Kidney (tissue), 22 donors: Measurements from ENCODE around the gene CD8B2. TPM values are rescaled to one million over a fixed set of nuclear protein-coding genes. Genes with fewer than 3 reads are reported as not detected.
"Not testable (repeated sequence)": the region's sequence is repeated elsewhere in the genome, so short reads cannot be mapped to it uniquely, and the experiment has no call there.

ENCODE experiments used
- DNase-seq, 5 donors: peaks; one replicate each; pipeline ENCODE4 v3.0.0-alpha.2; 2013 to 2020
- FAIRE-seq: peaks from 2 replicates; lab custom pipeline; 2012; peaks lifted over from hg19 to GRCh38; lab: Jason Lieb, UNC
- H3K27ac ChIP-seq, 2 donors: one replicate each; pipeline ENCODE4 v1.7.0; 2013; ENCODE audit warnings: low read depth in 2 of 2, low read length in 2 of 2, inconsistent platforms in 1 of 2
- H3K27me3 ChIP-seq: one replicate; pipeline ENCODE4 v1.7.1; 2013; ENCODE audit warnings: low read length, inconsistent platforms; ENCODE audit not compliant: control insufficient read depth, insufficient read depth
- H3K36me3 ChIP-seq, 3 donors: one replicate each; pipeline versions ENCODE4 v1.7.0 to v1.7.1; 2013; ENCODE audit warnings: low read length in 3 of 3, control low read depth in 1 of 3, inconsistent platforms in 1 of 3; ENCODE audit not compliant: insufficient read depth in 3 of 3, control insufficient read depth in 2 of 3
- H3K4me1 ChIP-seq, 3 donors: one replicate each; pipeline versions ENCODE4 v1.7.0 to v1.7.1; 2013; ENCODE audit warnings: low read length in 3 of 3, inconsistent platforms in 1 of 3, low read depth in 1 of 3; ENCODE audit not compliant: control insufficient read depth in 2 of 3, insufficient read depth in 2 of 3
- H3K4me3 ChIP-seq, 3 donors: one replicate each; pipeline versions ENCODE4 v1.7.0 to v1.8.1; 2013; ENCODE audit warnings: low read length in 3 of 3, control low read depth in 1 of 3, inconsistent platforms in 1 of 3
- H3K9ac ChIP-seq, 3 donors: one replicate each; pipeline versions ENCODE4 v1.7.0 to v1.7.1; 2013; ENCODE audit warnings: low read length in 3 of 3, control low read depth in 1 of 3, inconsistent platforms in 1 of 3
- H3K9me3 ChIP-seq, 3 donors: one replicate each; pipeline versions ENCODE4 v1.7.0 to v1.7.1; 2013; ENCODE audit warnings: low read length in 3 of 3, control low read depth in 1 of 3, inconsistent platforms in 1 of 3; ENCODE audit not compliant: control insufficient read depth in 2 of 3, insufficient read depth in 1 of 3
- CTCF ChIP-seq: IDR thresholded peaks from 3 replicates; pipeline ENCODE4 v1.5.1; 2012; ENCODE audit warnings: mild to moderate bottlenecking, moderate library complexity, borderline replicate concordance; ENCODE audit not compliant: insufficient read depth; ENCODE audit errors: extremely low read depth
- intact Hi-C: fragments of 100-400 bp; cut with DNase I; formaldehyde crosslinking; loops from one replicate; pipeline ENCODE4 v1.11.1; 2022
- long read RNA-seq, 10 donors: library from polyadenylated mRNA in 1 of 10; unstranded in 1 of 10; transcript quantifications; one replicate each; pipeline ENCODE4 v2.0.0 and lab custom pipeline, GENCODE V29; 2021 to 2026
- polyA plus RNA-seq: library from polyadenylated mRNA; stranded (reverse); fragments of 350-450 nt; fragmentation: Illumina TruSeq; extraction: RNeasy Lipid Tissue Mini Kit (QIAGEN cat#74804); gene quantifications from one replicate; pipeline ENCODE4 v1.2.3, GENCODE V29; 2014; ENCODE audit warnings: low read depth, low replicate concordance; ENCODE audit not compliant: insufficient read depth
- total RNA-seq: library from RNA; stranded (reverse); fragmentation: NEBNext Ultra II Directional; extraction: Animal tissue kit (Norgen Biotek cat#: 25700); gene quantifications from one replicate; pipeline ENCODE4 v1.2.1, GENCODE V29; 2021
- donor health status: control.
- donor health status: control.
- donor health status: control.
- donor health status: control.
- donor health status: control.
- donor health status: DM: yes; HTN: yes; CAD: no.
- donor health status: Normal renal cell carcinoma (clear cell type).

The CD8B2 gene
- total RNA-seq (0.09 TPM), polyA plus RNA-seq (0.71 TPM)
- long read RNA-seq, donor 1, result 0 reads
- long read RNA-seq, donor 2, result 0 reads
- long read RNA-seq, donor 3, result 0 reads
- long read RNA-seq, donor 4, result 0 reads
- long read RNA-seq, donor 5, result 0 reads
- long read RNA-seq, donor 6, result 0 reads
- long read RNA-seq, donor 7, result 0 reads
- long read RNA-seq, donor 8, result 0 reads
- long read RNA-seq, donor 9, result 0 reads
- long read RNA-seq, donor 10, result 0 reads

- H3K36me3 ChIP-seq, FAIRE-seq, H3K9ac ChIP-seq, H3K27me3 ChIP-seq, H3K4me3 ChIP-seq, H3K27ac ChIP-seq, intact Hi-C loops, H3K4me1 ChIP-seq, DNase-seq, H3K9me3 ChIP-seq: not testable (repeated sequence)
These were observed at the start of gene CD8B2 for GRCh38 chr2:106486551-106487385. TSS of gene CD8B2 (plus strand) at chr2:106487364. CDS start at chr2:106487427, 63 bp downstream.

GRCh38 chr2:106461882-106462281, 25.3 kb upstream of the CD8B2 start:
- FAIRE-seq, H3K4me3 ChIP-seq, H3K27me3 ChIP-seq, H3K9me3 ChIP-seq, H3K9ac ChIP-seq, intact Hi-C loops, H3K4me1 ChIP-seq, H3K27ac ChIP-seq, H3K36me3 ChIP-seq: not testable (repeated sequence)
- peak in 1 of 5 donors; percentile 2 for DNase-seq

- H3K36me3 ChIP-seq, DNase-seq, H3K4me1 ChIP-seq, H3K4me3 ChIP-seq, H3K9ac ChIP-seq, intact Hi-C loops, H3K27ac ChIP-seq, H3K9me3 ChIP-seq, H3K27me3 ChIP-seq, FAIRE-seq: not testable (repeated sequence)
These were observed 19.6 kb upstream of the CD8B2 start for GRCh38 chr2:106467516-106467915.

GRCh38 chr2:106468107-106468506, 19.1 kb upstream of the CD8B2 start, which contains the start of gene RGPD3:
TSS of gene RGPD3 (minus strand) at chr2:106468413. CDS start at chr2:106468288, 125 bp downstream.
- H3K4me1 ChIP-seq, intact Hi-C loops, H3K27ac ChIP-seq, DNase-seq, H3K36me3 ChIP-seq, FAIRE-seq, H3K27me3 ChIP-seq, H3K4me3 ChIP-seq, H3K9ac ChIP-seq, H3K9me3 ChIP-seq: not testable (repeated sequence)

GRCh38 chr2:106470658-106471057, 16.5 kb upstream of the CD8B2 start:
- H3K27ac ChIP-seq, H3K36me3 ChIP-seq, intact Hi-C loops, H3K9me3 ChIP-seq, H3K4me1 ChIP-seq, H3K9ac ChIP-seq, H3K4me3 ChIP-seq, H3K27me3 ChIP-seq: not testable (repeated sequence)
- peak; percentile 66 for FAIRE-seq
- peak in 1 of 5 donors; percentile 20 for DNase-seq
- TF ChIP-seq CTCF, result peak; percentile 15

GRCh38 chr2:106477647-106478046, 9.5 kb upstream of the CD8B2 start:
- H3K4me3 ChIP-seq, H3K9me3 ChIP-seq, FAIRE-seq, H3K27me3 ChIP-seq, H3K27ac ChIP-seq, intact Hi-C loops, H3K9ac ChIP-seq, H3K4me1 ChIP-seq, H3K36me3 ChIP-seq, DNase-seq: not testable (repeated sequence)

GRCh38 chr2:106479563-106479962, 7.6 kb upstream of the CD8B2 start:
- intact Hi-C loops, FAIRE-seq: not testable (repeated sequence)

More at GRCh38 chr2:106479563-106479962, 7.6 kb upstream of the CD8B2 start:
- DNase-seq, H3K36me3 ChIP-seq, H3K4me1 ChIP-seq, H3K9me3 ChIP-seq, H3K27me3 ChIP-seq, H3K9ac ChIP-seq, H3K4me3 ChIP-seq, H3K27ac ChIP-seq: not testable (repeated sequence)
